Measurements from ENCODE around the gene CLEC5A. TPM values are rescaled to one million over a fixed set of nuclear protein-coding genes. Genes with fewer than 3 reads are reported as not detected.
"Not testable (repeated sequence)": the region's sequence is repeated elsewhere in the genome, so short reads cannot be mapped to it uniquely, and the experiment has no call there.

Gene CLEC5A
- total and polyA plus RNA-seq, 12 donors, result 0.09 to 2.1 (median 0.37) TPM

- intact Hi-C loops (cut with DNase I), result no loop called here
- Histone ChIP-seq H3K27ac (no peak overlapping the region), H3K9me3 (no peaks in the 10 kb centered on the region), H3K36me3 (no peaks in the 10 kb centered on the region), H3K4me1 (no peaks in the 10 kb centered on the region), H3K27me3 (no peaks in the 10 kb centered on the region), H3K4me3 (no peak overlapping the region)
- ATAC-seq (no peak), DNase-seq (no peak)
- TF ChIP-seq, protein P1, sequence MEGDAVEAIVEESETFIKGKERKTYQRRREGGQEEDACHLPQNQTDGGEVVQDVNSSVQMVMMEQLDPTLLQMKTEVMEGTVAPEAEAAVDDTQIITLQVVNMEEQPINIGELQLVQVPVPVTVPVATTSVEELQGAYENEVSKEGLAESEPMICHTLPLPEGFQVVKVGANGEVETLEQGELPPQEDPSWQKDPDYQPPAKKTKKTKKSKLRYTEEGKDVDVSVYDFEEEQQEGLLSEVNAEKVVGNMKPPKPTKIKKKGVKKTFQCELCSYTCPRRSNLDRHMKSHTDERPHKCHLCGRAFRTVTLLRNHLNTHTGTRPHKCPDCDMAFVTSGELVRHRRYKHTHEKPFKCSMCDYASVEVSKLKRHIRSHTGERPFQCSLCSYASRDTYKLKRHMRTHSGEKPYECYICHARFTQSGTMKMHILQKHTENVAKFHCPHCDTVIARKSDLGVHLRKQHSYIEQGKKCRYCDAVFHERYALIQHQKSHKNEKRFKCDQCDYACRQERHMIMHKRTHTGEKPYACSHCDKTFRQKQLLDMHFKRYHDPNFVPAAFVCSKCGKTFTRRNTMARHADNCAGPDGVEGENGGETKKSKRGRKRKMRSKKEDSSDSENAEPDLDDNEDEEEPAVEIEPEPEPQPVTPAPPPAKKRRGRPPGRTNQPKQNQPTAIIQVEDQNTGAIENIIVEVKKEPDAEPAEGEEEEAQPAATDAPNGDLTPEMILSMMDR (IDR thresholded peaks at IDR 0.05), result no peak
Measured at GRCh38 chr7:141911391-141911790, 35.4 kb downstream of the CLEC5A start.

DNA sequence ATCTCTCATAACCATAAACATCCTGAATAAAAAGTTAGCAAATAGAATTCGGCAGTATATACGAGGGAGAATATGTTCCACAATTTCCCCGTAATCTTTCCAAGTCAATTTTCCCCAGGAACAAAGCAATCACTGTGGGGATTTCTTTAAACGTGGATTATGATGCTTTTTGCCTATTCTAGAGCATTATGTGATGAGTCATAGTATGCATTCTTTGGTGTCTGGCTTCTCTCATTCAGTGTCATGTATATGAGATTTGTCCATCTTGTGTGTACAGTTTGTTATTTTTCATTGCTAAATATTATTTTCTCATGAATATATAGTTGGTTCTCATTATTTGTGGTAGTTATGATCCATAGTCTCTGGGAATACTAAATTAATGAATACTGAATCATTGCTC, 40.5 kb downstream of the CLEC5A start:
- ATAC-seq, result no peak
- 71 to 73% methylated on average over 4 of the region's 4 CpGs for WGBS, 2 donors

GRCh38 chr7:141899366-141899765, 47.4 kb downstream of the CLEC5A start:
- 90% methylated on average over 2 of the region's 3 CpGs; no CpG with 5 or more reads in 1 of the 2 donors for WGBS, 2 donors
- H3K27me3 ChIP-seq; ATAC-seq; DNase-seq; intact Hi-C loops (cut with DNase I); H3K36me3 ChIP-seq; H3K27ac ChIP-seq; H3K4me3 ChIP-seq; H3K4me1 ChIP-seq: not testable (repeated sequence)
- H3K9me3 ChIP-seq, result peaks cover 0 to 16% (median 0%) of the 10 kb centered on the region in 11 donors

More for the DNA sequence above, 40.5 kb downstream of the CLEC5A start:
- Histone ChIP-seq H3K27ac (no peak overlapping the region), H3K36me3 (no peaks in the 10 kb centered on the region), H3K4me3 (no peak overlapping the region), H3K27me3 (no peaks in the 10 kb centered on the region), H3K4me1 (no peaks in the 10 kb centered on the region), H3K9me3 (no peaks in the 10 kb centered on the region)
- TF ChIP-seq, protein P1 (IDR thresholded peaks at IDR 0.05), result no peak
- no peak for DNase-seq
- intact Hi-C loops (cut with DNase I), result no loop called here

- Histone ChIP-seq H3K27me3 (no peaks in the 10 kb centered on the region), H3K9me3 (peaks cover 0 to 11% (median 0%) of the 10 kb centered on the region in 11 donors), H3K27ac (no peak overlapping the region), H3K36me3 (no peaks in the 10 kb centered on the region), H3K4me1 (no peaks in the 10 kb centered on the region), H3K4me3 (no peak overlapping the region)
- TF ChIP-seq, protein P1 (IDR thresholded peaks at IDR 0.05), result no peak
- ATAC-seq (no peak), DNase-seq (no peak)
- 63 to 68% methylated on average over 3 of the region's 3 CpGs for WGBS, 2 donors
- intact Hi-C loops (cut with DNase I), result no loop called here
Measured at GRCh38 chr7:141891336-141891735, 55.4 kb downstream of the CLEC5A start.

GRCh38 chr7:141889321-141889720, 57.5 kb downstream of the CLEC5A start:
- TF ChIP-seq, protein P1 (IDR thresholded peaks at IDR 0.05), result no peak
- peak overlapping the region in 1 of 10 donors; percentile 53 for H3K27ac ChIP-seq
- intact Hi-C loops (cut with DNase I), result no loop called here
- H3K4me3 ChIP-seq, result no peak overlapping the region
- H3K27me3 ChIP-seq, result no peaks in the 10 kb centered on the region
- 84 to 95% methylated on average over 1 of the region's 1 CpG for WGBS, 2 donors
- DNase-seq (no peak), ATAC-seq (peak in 1 of 8 donors; percentile 35)
- H3K36me3 ChIP-seq, result no peaks in the 10 kb centered on the region
- peaks cover 0 to 11% (median 0%) of the 10 kb centered on the region in 11 donors for H3K9me3 ChIP-seq
- H3K4me1 ChIP-seq, result peaks cover 0 to 5% (median 0%) of the 10 kb centered on the region in 9 donors
